H7 (cell line): Measurements from ENCODE around the gene YES1. TPM values are rescaled to one million over a fixed set of nuclear protein-coding genes. Genes with fewer than 3 reads are reported as not detected.
"Not testable (repeated sequence)": the region's sequence is repeated elsewhere in the genome, so short reads cannot be mapped to it uniquely, and the experiment has no call there.

ENCODE experiments used
- DNase-seq: peaks from one replicate; pipeline ENCODE4 v3.0.0; 2012
- H3K27me3 ChIP-seq: 2 replicates; pipeline ENCODE4 v1.6.0; 2011; ENCODE audit warnings: mild to moderate bottlenecking, low read length; ENCODE audit not compliant: control insufficient read depth, insufficient read depth
- H3K36me3 ChIP-seq: replicated peaks from 2 replicates; pipeline ENCODE4 v1.5.1; 2011; ENCODE audit warnings: low read length; ENCODE audit not compliant: control insufficient read depth, insufficient read depth
- H3K4me3 ChIP-seq: 2 replicates; pipeline ENCODE4 v1.5.1; 2011; ENCODE audit warnings: low read depth, mild to moderate bottlenecking, control low read depth, low read length, moderate library complexity; ENCODE audit not compliant: insufficient read depth
- total RNA-seq: library from RNA; depleted of rRNA; stranded (reverse); fragments of >200 nt; shearing (Covaris generic); gene quantifications from 2 replicates; pipeline ENCODE4 v1.2.3, GENCODE V29; 2014

YES1 gene
- total RNA-seq, 1 experiment from 2014 or later: 69.4 TPM

DNA sequence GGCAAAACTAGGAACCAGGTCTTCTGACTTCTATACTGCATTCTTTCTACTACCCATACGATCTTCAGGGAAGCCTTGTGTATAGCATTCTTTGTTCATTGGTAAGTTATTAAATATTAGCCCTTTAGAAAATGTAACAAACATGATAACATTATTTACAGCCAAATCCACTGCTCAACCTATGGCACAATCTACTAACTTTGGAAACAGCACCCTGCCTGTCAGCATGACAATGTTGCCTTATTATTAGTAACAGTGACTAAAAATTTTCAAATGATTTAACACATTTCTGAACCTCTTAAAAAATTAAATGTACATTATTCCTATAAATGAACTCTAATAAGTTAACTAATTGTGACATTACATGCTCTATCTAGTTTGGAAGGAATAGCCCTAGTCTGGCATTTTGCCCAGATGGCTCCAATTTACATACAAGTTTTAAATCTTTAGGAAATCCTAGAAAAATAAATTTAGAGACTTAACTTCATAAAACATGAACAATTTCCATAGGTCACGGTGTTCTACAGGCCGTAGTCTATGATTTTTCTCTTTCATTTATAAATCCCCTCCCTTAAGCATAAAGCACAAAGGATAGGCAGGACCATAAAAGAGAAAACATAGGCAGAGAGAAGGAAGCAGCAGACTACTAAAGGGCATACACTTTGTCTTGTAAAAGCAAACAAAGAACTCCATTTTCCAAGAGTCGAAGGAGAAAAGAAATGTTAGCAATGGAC lies 33.7 kb downstream of the YES1 start:
- Histone ChIP-seq H3K4me3 (no peak overlapping the region), H3K36me3 (no peaks in the 10 kb centered on the region), H3K27me3 (no peaks in the 10 kb centered on the region)
- no peak for DNase-seq

- Histone ChIP-seq H3K4me3 (no peak overlapping the region), H3K36me3 (no peaks in the 10 kb centered on the region), H3K27me3 (no peaks in the 10 kb centered on the region)
- no peak for DNase-seq
Observed at GRCh38 chr18:777021-777420, 35.0 kb downstream of the YES1 start.

DNA sequence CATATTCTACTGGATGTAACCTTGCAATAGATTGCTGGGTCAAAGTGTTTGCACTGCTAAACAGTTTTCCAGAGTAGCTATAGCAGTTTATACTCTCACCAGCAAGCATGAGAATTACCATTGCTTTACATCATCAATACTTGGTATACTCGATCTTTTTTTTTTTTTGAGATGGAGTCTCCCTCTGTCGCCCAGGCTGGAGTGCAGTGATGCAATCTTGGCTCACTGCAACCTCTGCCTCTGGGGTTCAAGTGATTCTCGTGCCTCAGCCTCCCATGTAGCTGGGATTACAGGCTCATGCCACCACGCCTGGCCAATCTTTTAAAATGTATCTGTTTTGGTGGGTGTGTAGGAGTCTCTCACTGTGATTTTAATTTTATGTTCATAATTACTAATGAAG lies 36.0 kb downstream of the YES1 start:
- not testable (repeated sequence) for H3K4me3 ChIP-seq, H3K27me3 ChIP-seq

DNA sequence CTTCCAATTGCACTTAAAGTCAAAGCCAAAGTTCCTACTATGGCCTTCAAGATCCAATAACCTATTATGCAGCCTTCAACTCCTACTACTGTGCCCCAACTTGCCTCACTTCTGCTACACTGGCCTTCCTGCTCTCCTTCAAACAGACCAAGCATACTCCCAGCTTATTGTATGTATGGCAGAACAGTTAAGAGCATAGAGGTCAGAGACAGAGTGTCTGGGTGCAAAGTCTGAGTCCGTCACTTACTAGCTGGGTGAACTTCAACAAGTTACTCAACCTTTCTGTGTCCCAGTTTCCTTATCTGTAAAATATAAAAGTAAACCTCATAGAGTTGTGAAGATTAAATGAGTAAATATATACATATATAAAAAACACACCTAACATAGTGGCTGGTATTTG lies 37.2 kb downstream of the YES1 start:
- H3K4me3 ChIP-seq: no peak overlapping the region
- no peak for DNase-seq
- H3K36me3 ChIP-seq: no peaks in the 10 kb centered on the region
- no peaks in the 10 kb centered on the region for H3K27me3 ChIP-seq

More for the DNA sequence above, 36.0 kb downstream of the YES1 start:
- DNase-seq, H3K36me3 ChIP-seq: not testable (repeated sequence)

- Histone ChIP-seq H3K36me3 (no peaks in the 10 kb centered on the region), H3K4me3 (no peak overlapping the region), H3K27me3 (no peaks in the 10 kb centered on the region)
- DNase-seq: no peak
Observed at GRCh38 chr18:773980-774624, 37.9 kb downstream of the YES1 start.

DNA sequence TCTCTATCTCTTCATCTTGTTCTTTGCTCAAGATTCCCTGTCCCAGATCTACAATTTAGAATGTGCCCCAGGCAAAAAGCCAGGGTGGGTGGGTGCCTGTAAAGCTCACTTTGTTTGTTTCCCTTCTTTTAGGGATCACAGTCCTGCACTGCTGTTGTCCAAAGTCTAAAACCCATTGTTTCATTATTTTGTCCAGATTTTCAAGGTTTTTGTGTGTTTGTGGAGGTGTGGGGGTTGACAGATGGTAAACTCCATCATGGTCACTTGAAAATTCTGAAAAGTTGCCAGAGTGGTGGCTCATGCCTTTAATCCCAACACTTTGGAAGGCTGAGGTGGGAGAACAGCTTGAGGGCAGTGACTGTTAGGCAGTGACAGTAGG lies 41.5 kb downstream of the YES1 start:
- Histone ChIP-seq H3K4me3 (no peak overlapping the region), H3K36me3 (no peaks in the 10 kb centered on the region), H3K27me3 (no peaks in the 10 kb centered on the region)
- DNase-seq: no peak

DNA sequence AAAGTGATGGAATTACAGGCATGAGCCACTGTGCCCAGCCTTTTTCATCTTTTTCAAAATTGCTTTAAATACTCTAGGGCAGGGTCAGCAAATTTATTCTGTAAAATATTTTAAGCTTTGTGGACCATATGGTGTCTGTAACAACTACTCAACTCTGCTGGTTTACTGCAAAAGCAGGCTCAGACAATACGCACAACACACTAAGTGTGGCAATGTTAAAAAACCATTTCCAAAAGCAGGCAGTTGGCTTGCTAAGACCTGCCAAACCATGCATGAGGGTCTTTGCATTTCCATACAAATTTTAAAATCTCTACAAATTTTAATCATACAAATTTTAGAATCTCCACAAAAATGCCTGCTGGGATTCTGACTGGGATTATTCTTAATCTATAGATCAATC lies 44.1 kb downstream of the YES1 start:
- DNase-seq: no peak
- H3K27me3 ChIP-seq: no peaks in the 10 kb centered on the region
- no peaks in the 10 kb centered on the region for H3K36me3 ChIP-seq
- H3K4me3 ChIP-seq: no peak overlapping the region

DNA sequence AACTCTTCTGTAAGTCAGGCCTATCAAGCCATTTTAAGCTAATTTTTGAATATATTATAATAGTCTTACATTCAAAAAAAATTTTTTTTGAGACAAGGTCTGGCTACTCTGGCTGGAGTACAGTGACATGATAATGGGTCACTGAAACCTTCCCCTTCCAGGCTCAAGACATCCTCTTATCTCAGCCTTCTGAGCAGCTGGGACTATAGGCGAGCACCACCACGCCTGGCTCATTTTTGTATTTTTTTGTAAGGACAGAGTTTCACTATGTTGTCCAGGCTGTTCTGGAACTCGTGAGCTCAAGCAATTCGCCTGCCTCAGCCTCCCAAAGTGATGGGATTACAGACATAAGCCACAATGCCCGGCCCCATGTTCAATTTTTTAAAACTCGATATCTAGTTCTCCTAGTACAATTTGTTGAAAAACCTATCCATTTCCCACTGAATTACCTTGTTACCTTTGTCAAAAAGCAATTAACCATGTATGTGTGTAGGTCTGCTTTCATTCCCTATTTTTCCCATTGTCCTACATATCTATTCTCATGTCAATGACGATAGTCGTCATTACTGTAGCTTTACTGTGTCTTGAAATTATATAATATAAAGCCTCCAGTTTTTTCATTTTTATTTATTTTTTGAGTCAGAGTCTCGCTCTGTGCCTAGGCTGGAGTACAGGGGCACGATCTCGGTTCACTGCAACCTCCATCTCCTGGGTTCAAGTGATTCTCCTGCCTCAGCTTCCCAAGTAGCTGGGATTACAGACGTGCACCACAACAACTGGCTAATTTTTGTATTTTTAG lies 44.8 kb downstream of the YES1 start:
- Histone ChIP-seq H3K36me3 (no peaks in the 10 kb centered on the region), H3K27me3 (no peaks in the 10 kb centered on the region), H3K4me3 (no peak overlapping the region)
- no peak for DNase-seq

DNA sequence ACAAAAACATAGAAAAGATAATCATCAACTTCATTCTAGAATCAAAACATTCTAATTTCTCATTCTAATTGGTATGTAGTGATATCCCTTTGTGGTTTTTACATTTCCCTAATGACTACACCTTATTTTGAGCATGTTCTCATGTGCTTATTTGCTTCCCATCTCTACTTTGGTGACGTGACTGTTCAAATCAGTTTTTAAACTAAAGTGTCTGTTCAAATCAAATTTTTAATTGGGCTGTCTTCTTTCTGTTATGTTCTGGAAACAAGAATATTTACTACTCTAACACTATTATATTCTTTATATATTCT lies 45.5 kb downstream of the YES1 start:
- H3K4me3 ChIP-seq: no peak overlapping the region
- H3K36me3 ChIP-seq: no peaks in the 10 kb centered on the region
- DNase-seq: no peak
- H3K27me3 ChIP-seq: no peaks in the 10 kb centered on the region

DNA sequence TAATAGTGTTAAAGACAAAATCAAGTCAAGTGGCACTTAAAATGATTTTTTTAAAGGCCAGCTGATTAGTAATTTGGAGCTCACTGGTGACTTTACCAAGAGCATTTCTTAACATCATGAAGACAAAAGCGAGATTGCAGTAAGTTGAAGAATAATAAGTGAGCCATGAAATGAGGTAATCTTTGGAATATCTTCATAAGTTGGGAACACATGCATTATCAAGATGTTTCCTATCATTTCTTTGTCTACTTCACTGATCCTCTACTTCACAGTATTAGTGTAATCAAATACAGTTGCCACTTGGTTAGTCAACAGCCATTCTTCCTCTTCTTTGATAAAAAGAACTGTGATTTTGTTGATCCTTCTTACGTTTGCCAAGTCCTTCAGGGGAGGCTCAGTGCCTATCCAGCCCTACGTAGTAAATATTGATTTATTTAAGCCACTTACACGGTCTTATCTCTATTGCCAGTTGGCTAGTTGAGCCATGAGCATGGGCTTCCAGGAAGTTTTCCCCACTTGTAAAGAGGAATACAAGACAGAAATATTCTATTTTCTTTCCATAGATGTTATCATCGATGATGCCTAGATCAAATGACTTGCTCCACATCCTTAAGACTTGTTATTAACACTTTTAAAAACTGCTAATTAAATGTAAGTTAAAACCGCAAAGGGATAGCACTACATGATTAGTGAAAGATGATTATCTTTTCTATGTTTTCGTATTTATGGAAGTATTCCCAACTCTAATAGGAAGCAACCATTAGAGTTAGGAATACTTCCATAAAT lies 46.1 kb downstream of the YES1 start:
- Histone ChIP-seq H3K27me3 (no peaks in the 10 kb centered on the region), H3K4me3 (no peak overlapping the region), H3K36me3 (no peaks in the 10 kb centered on the region)
- no peak for DNase-seq

DNA sequence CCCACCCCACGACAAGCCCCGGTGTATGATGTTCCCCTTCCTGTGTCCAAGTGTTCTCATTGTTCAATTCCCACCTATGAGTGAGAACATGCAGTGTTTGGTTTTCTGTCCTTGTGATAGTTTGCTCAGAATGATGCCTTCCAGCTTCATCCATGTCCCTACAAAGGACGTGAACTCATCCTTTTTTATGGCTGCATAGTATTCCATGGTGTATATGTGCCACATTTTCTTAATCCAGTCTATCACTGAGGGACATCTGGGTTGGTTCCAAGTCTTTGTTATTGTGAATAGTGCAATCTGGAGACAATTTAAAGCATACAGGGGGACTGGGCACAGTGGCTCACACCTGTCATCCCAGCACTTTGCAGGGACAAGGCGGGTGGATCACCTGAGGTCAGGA lies 52.2 kb downstream of the YES1 start:
- not testable (repeated sequence) for H3K36me3 ChIP-seq, H3K4me3 ChIP-seq, H3K27me3 ChIP-seq, DNase-seq

GRCh38 chr18:755506-755905 lies 56.5 kb downstream of the YES1 start:
- Histone ChIP-seq H3K4me3 (no peak overlapping the region), H3K27me3 (no peaks in the 10 kb centered on the region)

GRCh38 chr18:754656-755055 lies 57.4 kb downstream of the YES1 start:
- no peak overlapping the region for H3K4me3 ChIP-seq
- no peak for DNase-seq
- H3K36me3 ChIP-seq: peaks cover 2% of the 10 kb centered on the region
- H3K27me3 ChIP-seq: no peaks in the 10 kb centered on the region

More at GRCh38 chr18:755506-755905, 56.5 kb downstream of the YES1 start:
- H3K36me3 ChIP-seq: peaks cover 2% of the 10 kb centered on the region
- no peak for DNase-seq

DNA sequence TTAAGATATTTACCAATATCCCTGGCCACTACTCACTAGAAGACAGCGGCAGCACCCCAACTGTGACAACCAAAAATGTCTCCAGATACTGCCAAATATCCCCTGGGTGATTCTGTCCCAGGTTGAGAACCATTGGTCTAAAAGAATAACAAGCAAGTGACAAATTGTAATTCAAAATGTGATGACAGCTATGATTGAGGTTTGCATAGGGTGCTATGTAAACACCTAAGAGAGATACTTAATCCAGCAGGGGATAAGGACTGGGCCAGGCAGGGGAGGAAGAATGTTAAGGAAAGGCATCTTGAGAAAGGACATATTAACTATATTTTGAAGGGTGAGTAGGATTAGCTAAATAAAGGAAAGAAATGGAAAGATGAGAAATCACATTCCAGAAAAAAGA lies 61.6 kb downstream of the YES1 start:
- Histone ChIP-seq H3K36me3 (peaks cover 10% of the 10 kb centered on the region), H3K27me3 (no peaks in the 10 kb centered on the region), H3K4me3 (no peak overlapping the region)
- DNase-seq: no peak
